Mesendoderm (in vitro differentiated cells): Measurements from ENCODE around the gene ZFC3H1.

Experiments
- DNase-seq: peaks from one replicate; pipeline ENCODE4 v3.0.0; 2013
- H2AK5ac ChIP-seq: 2 replicates; pipeline ENCODE4 v1.6.1; 2013; ENCODE audit warnings: low read length, inconsistent platforms
- H2BK120ac ChIP-seq: 2 replicates; pipeline ENCODE4 v1.6.1; 2013; ENCODE audit warnings: low read depth, mild to moderate bottlenecking, low read length, moderate library complexity, mixed read lengths
- H2BK15ac ChIP-seq: replicated peaks from 2 replicates; pipeline ENCODE4 v1.6.1; 2013; ENCODE audit warnings: low read depth, mild to moderate bottlenecking, moderate library complexity
- H2BK5ac ChIP-seq: 2 replicates; pipeline ENCODE4 v1.6.1; 2013; ENCODE audit warnings: low read length, inconsistent platforms
- H3K18ac ChIP-seq: 2 replicates; pipeline ENCODE4 v1.6.1; 2013; ENCODE audit warnings: mild to moderate bottlenecking, low read length, mixed read lengths
- H3K23ac ChIP-seq: one replicate; pipeline ENCODE4 v1.6.1; 2013; ENCODE audit warnings: low read length
- H3K27ac ChIP-seq: 2 replicates; pipeline ENCODE4 v1.5.1; 2013; ENCODE audit warnings: low read depth, mild to moderate bottlenecking, inconsistent platforms, low read length, moderate library complexity
- H3K27me3 ChIP-seq: 2 replicates; pipeline ENCODE4 v1.6.1; 2013; ENCODE audit warnings: low read length, control low read depth, mild to moderate bottlenecking, inconsistent platforms; ENCODE audit not compliant: insufficient read depth, poor library complexity
- H3K36me3 ChIP-seq: 2 replicates; pipeline ENCODE4 v1.6.1; 2013; ENCODE audit warnings: low read length, inconsistent platforms; ENCODE audit not compliant: control insufficient read depth, insufficient read depth
- H3K4ac ChIP-seq: one replicate; pipeline ENCODE4 v1.6.1; 2013; ENCODE audit warnings: low read depth, mild to moderate bottlenecking, low read length, moderate library complexity
- H3K4me1 ChIP-seq: 2 replicates; pipeline ENCODE4 v1.6.1; 2013; ENCODE audit warnings: low read depth, low read length, inconsistent platforms; ENCODE audit not compliant: control insufficient read depth
- H3K4me2 ChIP-seq: 2 replicates; pipeline ENCODE4 v1.6.1; 2013; ENCODE audit warnings: low read length
- H3K4me3 ChIP-seq: 2 replicates; pipeline ENCODE4 v1.5.1; 2013; ENCODE audit warnings: mild to moderate bottlenecking, low read length
- H3K56ac ChIP-seq: one replicate; pipeline ENCODE4 v1.6.1; 2013; ENCODE audit warnings: low read length
- H3K79me1 ChIP-seq: 2 replicates; pipeline ENCODE4 v1.6.1; 2013; ENCODE audit warnings: low read length, inconsistent platforms
- H3K79me2 ChIP-seq: 2 replicates; pipeline ENCODE4 v1.6.1; 2013; ENCODE audit warnings: mild to moderate bottlenecking, low read length; ENCODE audit not compliant: control insufficient read depth, insufficient read depth
- H3K9ac ChIP-seq: 2 replicates; pipeline ENCODE4 v1.6.1; 2013; ENCODE audit warnings: low read length, inconsistent platforms
- H4K5ac ChIP-seq: one replicate; pipeline ENCODE4 v1.6.1; 2013; ENCODE audit warnings: low read length
- H4K8ac ChIP-seq: one replicate; pipeline ENCODE4 v1.6.1; 2013; ENCODE audit warnings: low read depth, mild to moderate bottlenecking, control low read depth, low read length, moderate library complexity
- WGBS: extraction: QIAGEN DNeasy Blood & Tissue Kit; methylation state at CpG from one replicate; pipeline ENCODE4 v1.1.7; 2013; ENCODE audit warnings: low lambda C conversion rate, missing lambda C conversion rate; ENCODE audit not compliant: insufficient coverage; ENCODE audit errors: extremely low coverage; 5-methylcytosine and 5-hydroxymethylcytosine counted together

ZFC3H1 gene

GRCh38 chr12:71636704-71637115 is 26.9 kb downstream of the ZFC3H1 start:
- Histone ChIP-seq H3K79me1 (no peaks in the 10 kb centered on the region), H2AK5ac (no peak overlapping the region), H3K4ac (no peak overlapping the region), H3K4me2 (no peak overlapping the region), H4K8ac (peak overlapping the region; percentile 39), H4K5ac (no peak overlapping the region), H3K56ac (no peak overlapping the region), H2BK5ac (no peak overlapping the region), H3K9ac (no peak overlapping the region), H2BK15ac (no peak overlapping the region), H3K79me2 (no peaks in the 10 kb centered on the region), H3K27ac (no peak overlapping the region), H3K4me3 (no peak overlapping the region), H2BK120ac (no peak overlapping the region), H3K18ac (no peak overlapping the region), H3K27me3 (no peaks in the 10 kb centered on the region), H3K4me1 (no peaks in the 10 kb centered on the region), H3K36me3 (peaks cover 2% of the 10 kb centered on the region), H3K23ac (no peak overlapping the region)
- DNase-seq, result peak; percentile 80
- WGBS, result no CpG with 5 or more reads among the region's 3 CpGs

- WGBS, result no CpG with 5 or more reads among the region's 2 CpGs
- H3K23ac ChIP-seq, result no peak overlapping the region
- no peak overlapping the region for H3K27ac ChIP-seq
- H2AK5ac ChIP-seq, result no peak overlapping the region
- no peak overlapping the region for H2BK15ac ChIP-seq
- DNase-seq, result no peak
- no peak overlapping the region for H2BK5ac ChIP-seq
- no peaks in the 10 kb centered on the region for H3K4me1 ChIP-seq
- peaks cover 7% of the 10 kb centered on the region for H3K36me3 ChIP-seq
- no peak overlapping the region for H3K18ac ChIP-seq
- no peak overlapping the region for H3K4ac ChIP-seq
- no peak overlapping the region for H2BK120ac ChIP-seq
- no peak overlapping the region for H3K4me3 ChIP-seq
- H4K5ac ChIP-seq, result no peak overlapping the region
- no peak overlapping the region for H4K8ac ChIP-seq
- no peak overlapping the region for H3K56ac ChIP-seq
- H3K79me1 ChIP-seq, result no peaks in the 10 kb centered on the region
- no peaks in the 10 kb centered on the region for H3K79me2 ChIP-seq
- no peak overlapping the region for H3K4me2 ChIP-seq
- H3K9ac ChIP-seq, result no peak overlapping the region
- H3K27me3 ChIP-seq, result no peaks in the 10 kb centered on the region
Measured at GRCh38 chr12:71627438-71628002, 36.1 kb downstream of the ZFC3H1 start.

- Histone ChIP-seq H2BK120ac (no peak overlapping the region), H3K4me1 (no peaks in the 10 kb centered on the region), H3K27me3 (no peaks in the 10 kb centered on the region), H3K36me3 (peaks cover 7% of the 10 kb centered on the region), H3K4me3 (no peak overlapping the region), H2AK5ac (no peak overlapping the region), H4K8ac (no peak overlapping the region), H3K27ac (no peak overlapping the region), H4K5ac (no peak overlapping the region), H3K18ac (no peak overlapping the region), H3K4me2 (no peak overlapping the region), H2BK15ac (no peak overlapping the region), H3K23ac (no peak overlapping the region), H3K4ac (no peak overlapping the region), H2BK5ac (no peak overlapping the region), H3K79me1 (no peaks in the 10 kb centered on the region), H3K79me2 (no peaks in the 10 kb centered on the region), H3K9ac (no peak overlapping the region), H3K56ac (no peak overlapping the region)
- DNase-seq, result no peak
- no CpG with 5 or more reads among the region's 3 CpGs for WGBS
Measured at GRCh38 chr12:71626768-71627167, 36.9 kb downstream of the ZFC3H1 start.

- Histone ChIP-seq H2BK15ac (no peak overlapping the region), H3K56ac (no peak overlapping the region), H4K8ac (no peak overlapping the region), H3K4ac (no peak overlapping the region), H3K36me3 (peaks cover 7% of the 10 kb centered on the region), H2BK120ac (no peak overlapping the region), H3K27ac (no peak overlapping the region), H3K4me1 (no peaks in the 10 kb centered on the region), H2BK5ac (no peak overlapping the region), H4K5ac (no peak overlapping the region), H3K23ac (no peak overlapping the region), H3K27me3 (no peaks in the 10 kb centered on the region), H2AK5ac (no peak overlapping the region), H3K4me3 (no peak overlapping the region), H3K79me2 (no peaks in the 10 kb centered on the region), H3K4me2 (no peak overlapping the region), H3K9ac (no peak overlapping the region), H3K79me1 (no peaks in the 10 kb centered on the region), H3K18ac (no peak overlapping the region)
- WGBS, result no CpG with 5 or more reads among the region's 5 CpGs
- DNase-seq, result no peak
Measured at GRCh38 chr12:71626098-71626497, 37.5 kb downstream of the ZFC3H1 start.

GRCh38 chr12:71625476-71625875 is 38.2 kb downstream of the ZFC3H1 start:
- H4K5ac ChIP-seq, result no peak overlapping the region
- H3K18ac ChIP-seq, result no peak overlapping the region
- peaks cover 7% of the 10 kb centered on the region for H3K36me3 ChIP-seq
- H3K4me3 ChIP-seq, result no peak overlapping the region
- H3K9ac ChIP-seq, result no peak overlapping the region
- H2BK5ac ChIP-seq, result no peak overlapping the region
- no peaks in the 10 kb centered on the region for H3K27me3 ChIP-seq
- WGBS, result no CpG with 5 or more reads among the region's 2 CpGs
- no peak overlapping the region for H3K23ac ChIP-seq
- no peaks in the 10 kb centered on the region for H3K79me2 ChIP-seq
- H2BK15ac ChIP-seq, result no peak overlapping the region
- no peak overlapping the region for H2BK120ac ChIP-seq
- H3K4ac ChIP-seq, result no peak overlapping the region
- no peak overlapping the region for H2AK5ac ChIP-seq
- H3K4me2 ChIP-seq, result no peak overlapping the region
- H3K79me1 ChIP-seq, result no peaks in the 10 kb centered on the region
- no peak for DNase-seq
- H4K8ac ChIP-seq, result no peak overlapping the region
- H3K4me1 ChIP-seq, result no peaks in the 10 kb centered on the region
- H3K56ac ChIP-seq, result no peak overlapping the region
- H3K27ac ChIP-seq, result no peak overlapping the region

GRCh38 chr12:71621938-71622337 is 41.7 kb downstream of the ZFC3H1 start:
- peak overlapping the region; percentile 57 for H3K27ac ChIP-seq
- H4K5ac ChIP-seq, result no peak overlapping the region
- H3K9ac ChIP-seq, result no peak overlapping the region
- DNase-seq, result peak; percentile 33
- no peak overlapping the region for H3K23ac ChIP-seq
- H3K36me3 ChIP-seq, result peaks cover 3% of the 10 kb centered on the region
- H2BK5ac ChIP-seq, result no peak overlapping the region
- H2AK5ac ChIP-seq, result no peak overlapping the region
- H4K8ac ChIP-seq, result no peak overlapping the region
- H3K27me3 ChIP-seq, result no peaks in the 10 kb centered on the region
- H2BK15ac ChIP-seq, result no peak overlapping the region
- H3K56ac ChIP-seq, result no peak overlapping the region
- H3K79me1 ChIP-seq, result no peaks in the 10 kb centered on the region
- H3K79me2 ChIP-seq, result no peaks in the 10 kb centered on the region
- no peak overlapping the region for H3K4me3 ChIP-seq
- WGBS, result no CpG with 5 or more reads among the region's 1 CpG
- H3K18ac ChIP-seq, result no peak overlapping the region
- H3K4me1 ChIP-seq, result no peaks in the 10 kb centered on the region
- H3K4ac ChIP-seq, result no peak overlapping the region
- H3K4me2 ChIP-seq, result no peak overlapping the region
- H2BK120ac ChIP-seq, result no peak overlapping the region
